ENCODE results near the gene NRP2. TPM values are rescaled to one million over a fixed set of nuclear protein-coding genes. Genes with fewer than 3 reads are reported as not detected.

Gene NRP2
- total RNA-seq, 2 experiments from 2014 or later: 0.35 to 2.6 TPM

- no peak overlapping the region for H2AFZ ChIP-seq (ENCODE audit: low read length)
- H4K20me1 ChIP-seq (ENCODE audit: insufficient read depth, low read length): no peaks in the 10 kb centered on the region
- H3K36me3 ChIP-seq (ENCODE audit: insufficient read depth, low read length): no peaks in the 10 kb centered on the region
- no peaks in the 10 kb centered on the region for H3K9me3 ChIP-seq (ENCODE audit: low read length)
- no peak for DNase-seq (ENCODE audit: low spot score)
- no peak overlapping the region for H3K4me3 ChIP-seq (ENCODE audit: low read depth, low read length, poor library complexity, severe bottlenecking)
- intact Hi-C loops (cut with micrococcal nuclease; ENCODE audit: unreplicated experiment): no loop called here
- BruUV-seq (replicated peaks): no TSS peak
- no peaks in the 10 kb centered on the region for H3K79me2 ChIP-seq (ENCODE audit: insufficient read depth, low read depth, low read length)
- TF ChIP-seq EZH2phosphoT487 (IDR thresholded peaks at IDR 0.05; ENCODE audit: borderline replicate concordance, low read depth, low read length): no peak
- TF ChIP-seq, protein P1, sequence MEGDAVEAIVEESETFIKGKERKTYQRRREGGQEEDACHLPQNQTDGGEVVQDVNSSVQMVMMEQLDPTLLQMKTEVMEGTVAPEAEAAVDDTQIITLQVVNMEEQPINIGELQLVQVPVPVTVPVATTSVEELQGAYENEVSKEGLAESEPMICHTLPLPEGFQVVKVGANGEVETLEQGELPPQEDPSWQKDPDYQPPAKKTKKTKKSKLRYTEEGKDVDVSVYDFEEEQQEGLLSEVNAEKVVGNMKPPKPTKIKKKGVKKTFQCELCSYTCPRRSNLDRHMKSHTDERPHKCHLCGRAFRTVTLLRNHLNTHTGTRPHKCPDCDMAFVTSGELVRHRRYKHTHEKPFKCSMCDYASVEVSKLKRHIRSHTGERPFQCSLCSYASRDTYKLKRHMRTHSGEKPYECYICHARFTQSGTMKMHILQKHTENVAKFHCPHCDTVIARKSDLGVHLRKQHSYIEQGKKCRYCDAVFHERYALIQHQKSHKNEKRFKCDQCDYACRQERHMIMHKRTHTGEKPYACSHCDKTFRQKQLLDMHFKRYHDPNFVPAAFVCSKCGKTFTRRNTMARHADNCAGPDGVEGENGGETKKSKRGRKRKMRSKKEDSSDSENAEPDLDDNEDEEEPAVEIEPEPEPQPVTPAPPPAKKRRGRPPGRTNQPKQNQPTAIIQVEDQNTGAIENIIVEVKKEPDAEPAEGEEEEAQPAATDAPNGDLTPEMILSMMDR (conservative IDR thresholded peaks at IDR 0.05; ENCODE audit: low read length): no peak
- no peak overlapping the region for H3K4me2 ChIP-seq (ENCODE audit: low read length)
- ChIA-PET POLR2A (no interaction called here), CTCF (ENCODE audit: unreplicated experiment) (no interaction called here)
- no peak overlapping the region for H3K27ac ChIP-seq (ENCODE audit: low read depth, low read length, poor library complexity, severe bottlenecking)
- H3K4me1 ChIP-seq (ENCODE audit: insufficient read depth, low read length, poor library complexity, severe bottlenecking): no peaks in the 10 kb centered on the region
- no peaks in the 10 kb centered on the region for H3K9me2 ChIP-seq (ENCODE audit: insufficient read depth, low read length)
These were observed 151.6 kb downstream of the NRP2 start for GRCh38 chr2:205833864-205834263.

- Histone ChIP-seq H4K20me1 (ENCODE audit: insufficient read depth, low read length) (no peaks in the 10 kb centered on the region), H3K36me3 (ENCODE audit: insufficient read depth, low read length) (no peaks in the 10 kb centered on the region), H3K9me3 (ENCODE audit: low read length) (no peaks in the 10 kb centered on the region), H3K27ac (ENCODE audit: low read depth, low read length, poor library complexity, severe bottlenecking) (no peak overlapping the region), H3K79me2 (ENCODE audit: insufficient read depth, low read depth, low read length) (no peaks in the 10 kb centered on the region), H3K9me2 (ENCODE audit: insufficient read depth, low read length) (no peaks in the 10 kb centered on the region), H2AFZ (ENCODE audit: low read length) (no peak overlapping the region), H3K4me1 (ENCODE audit: insufficient read depth, low read length, poor library complexity, severe bottlenecking) (no peaks in the 10 kb centered on the region), H3K4me2 (ENCODE audit: low read length) (no peak overlapping the region), H3K4me3 (ENCODE audit: low read depth, low read length, poor library complexity, severe bottlenecking) (no peak overlapping the region)
- TF ChIP-seq, protein P1 (conservative IDR thresholded peaks at IDR 0.05; ENCODE audit: low read length): no peak
- no peak for TF ChIP-seq EZH2phosphoT487 (IDR thresholded peaks at IDR 0.05; ENCODE audit: borderline replicate concordance, low read depth, low read length)
- POLR2A ChIA-PET: interaction anchor here (1.0 to 1.5 kb wide), 2 partner anchors 18 to 197 kb away, joined by 3 to 4 read pairs; no protein-coding TSS in a partner anchor
- CTCF ChIA-PET (ENCODE audit: unreplicated experiment): no interaction called here
- BruUV-seq (replicated peaks): no TSS peak
- intact Hi-C loops (cut with micrococcal nuclease; ENCODE audit: unreplicated experiment): no loop called here
- no peak for DNase-seq (ENCODE audit: low spot score)
These were observed 152.5 kb downstream of the NRP2 start for GRCh38 chr2:205834796-205835195.

DNA sequence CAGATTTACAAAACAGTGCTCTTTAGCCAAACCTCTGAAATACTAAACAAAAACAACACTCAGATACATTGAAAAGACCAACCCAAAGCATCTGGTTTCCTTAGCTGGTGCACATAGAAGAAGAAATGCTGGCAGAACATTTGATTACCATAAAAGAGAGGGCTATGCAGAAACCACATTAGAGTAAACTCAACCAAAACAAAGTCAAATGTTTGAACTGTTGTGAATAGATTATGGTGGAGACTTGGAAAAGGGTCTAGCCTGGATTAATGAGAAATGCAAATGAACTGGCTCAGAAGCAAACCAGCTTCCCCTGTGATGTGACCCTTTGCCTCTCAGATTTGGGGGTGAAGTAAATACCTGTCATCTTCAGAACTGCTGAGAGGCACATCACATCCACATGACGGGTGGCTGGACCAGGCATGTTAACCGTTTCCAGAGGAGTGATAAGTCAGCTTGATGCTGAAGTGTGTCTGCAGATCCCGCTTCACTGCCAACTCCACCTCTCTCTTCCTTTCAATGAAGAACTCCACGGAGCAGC, 153.0 kb downstream of the NRP2 start:
- no TSS peak for BruUV-seq (replicated peaks)
- no peaks in the 10 kb centered on the region for H3K36me3 ChIP-seq (ENCODE audit: insufficient read depth, low read length)

More for the DNA sequence above, 153.0 kb downstream of the NRP2 start:
- no peak overlapping the region for H3K4me2 ChIP-seq (ENCODE audit: low read length)
- ChIA-PET POLR2A (interaction anchor here (1.0 to 1.5 kb wide), 2 partner anchors 18 to 197 kb away, joined by 3 to 4 read pairs; no protein-coding TSS in a partner anchor), CTCF (ENCODE audit: unreplicated experiment) (no interaction called here)
- no peak overlapping the region for H2AFZ ChIP-seq (ENCODE audit: low read length)
- no peaks in the 10 kb centered on the region for H3K4me1 ChIP-seq (ENCODE audit: insufficient read depth, low read length, poor library complexity, severe bottlenecking)
- no peaks in the 10 kb centered on the region for H4K20me1 ChIP-seq (ENCODE audit: insufficient read depth, low read length)
- no peaks in the 10 kb centered on the region for H3K9me2 ChIP-seq (ENCODE audit: insufficient read depth, low read length)
- no peaks in the 10 kb centered on the region for H3K9me3 ChIP-seq (ENCODE audit: low read length)
- no peak for TF ChIP-seq EZH2phosphoT487 (IDR thresholded peaks at IDR 0.05; ENCODE audit: borderline replicate concordance, low read depth, low read length)
- TF ChIP-seq, protein P1 (conservative IDR thresholded peaks at IDR 0.05; ENCODE audit: low read length): no peak
- no peak for DNase-seq (ENCODE audit: low spot score)
- intact Hi-C loops (cut with micrococcal nuclease; ENCODE audit: unreplicated experiment): no loop called here
- no peak overlapping the region for H3K4me3 ChIP-seq (ENCODE audit: low read depth, low read length, poor library complexity, severe bottlenecking)
- no peak overlapping the region for H3K27ac ChIP-seq (ENCODE audit: low read depth, low read length, poor library complexity, severe bottlenecking)
- no peaks in the 10 kb centered on the region for H3K79me2 ChIP-seq (ENCODE audit: insufficient read depth, low read depth, low read length)
